ENCODE data around the gene ZNF783. TPM values are rescaled to one million over a fixed set of nuclear protein-coding genes. Genes with fewer than 3 reads are reported as not detected.

The ZNF783 gene
- polyA plus RNA-seq, 2 of the 4 experiments (the other 2 are of a cell fraction) = 7.4 to 8.0 TPM

GRCh38 chr7:149255174-149255573 is 6.8 kb upstream of the ZNF783 start:
- POLR2A ChIA-PET = no interaction called here
- DNase-seq (ENCODE audit: low read depth in 1 of 2, low spot score in 1 of 2) = no peak
- no peak for ATAC-seq
- Histone ChIP-seq H3K4me3 (no peak overlapping the region), H3K4me1 (no peaks in the 10 kb centered on the region), H3K9me3 (no peaks in the 10 kb centered on the region), H3K4me2 (no peak overlapping the region), H3K27ac (no peak overlapping the region)
- WGBS (ENCODE audit: missing lambda C conversion rate) = 91% methylated on average over 5 of the region's 5 CpGs
- TF ChIP-seq CBX8 (IDR thresholded peaks at IDR 0.05) (no peak), POLR2AphosphoS2 (conservative IDR thresholded peaks at IDR 0.05; ENCODE audit: low read length) (no peak), MAX (IDR thresholded peaks at IDR 0.05) (no peak), KDM1A (IDR thresholded peaks at IDR 0.05; ENCODE audit: low read depth) (no peak), NPAS2 (CRISPR knock-in tag; IDR thresholded peaks at IDR 0.05; ENCODE audit: borderline replicate concordance) (no peak), CHD2 (IDR thresholded peaks at IDR 0.05; ENCODE audit: low read length, partially characterized antibody) (no peak), USF2 (IDR thresholded peaks at IDR 0.05) (no peak), MAFK (IDR thresholded peaks at IDR 0.05; ENCODE audit: partially characterized antibody) (no peak)
- FAIRE-seq = no peak
- CTCF ChIA-PET = no interaction called here

- Histone ChIP-seq H3K4me3 (no peak overlapping the region), H3K9me3 (no peaks in the 10 kb centered on the region), H3K4me2 (no peak overlapping the region), H3K4me1 (no peaks in the 10 kb centered on the region), H3K27ac (no peak overlapping the region)
- POLR2A ChIA-PET = no interaction called here
- ATAC-seq (no peak), DNase-seq (ENCODE audit: low read depth in 1 of 2, low spot score in 1 of 2) (no peak), FAIRE-seq (no peak)
- CTCF ChIA-PET = interaction anchor here (2.3 kb wide), 1 partner anchor 110 kb away, joined by 8 read pairs; the partner anchor contains the start of gene ZNF398
- WGBS (ENCODE audit: missing lambda C conversion rate) = 79% methylated on average over 4 of the region's 4 CpGs
- TF ChIP-seq FOXS1 (CRISPR knock-in tag; IDR thresholded peaks at IDR 0.05) = no peak
- no peak for TF ChIP-seq FOSL2 (IDR thresholded peaks at IDR 0.05)
- TF ChIP-seq FOSL2 (CRISPR knock-in tag; IDR thresholded peaks at IDR 0.05) = no peak
- TF ChIP-seq ZFP36 (IDR thresholded peaks at IDR 0.05; ENCODE audit: borderline replicate concordance, partially characterized antibody) = no peak
- no peak for TF ChIP-seq REST (IDR thresholded peaks at IDR 0.05)
- TF ChIP-seq RARB (CRISPR knock-in tag; IDR thresholded peaks at IDR 0.05) = no peak
- TF ChIP-seq FOSB (CRISPR knock-in tag; IDR thresholded peaks at IDR 0.05) = no peak
- TF ChIP-seq TFCP2L1 (CRISPR knock-in tag; IDR thresholded peaks at IDR 0.05) = no peak
- no peak for TF ChIP-seq ZC3H11A (IDR thresholded peaks at IDR 0.05)
- TF ChIP-seq TP53 (CRISPR knock-in tag; IDR thresholded peaks at IDR 0.05) = no peak
- no peak for TF ChIP-seq ESRRA (IDR thresholded peaks at IDR 0.05; ENCODE audit: borderline replicate concordance, low read length)
- no peak for TF ChIP-seq PHF8 (IDR thresholded peaks at IDR 0.05; ENCODE audit: borderline replicate concordance, low read depth)
- TF ChIP-seq PBX3 (IDR thresholded peaks at IDR 0.05) = no peak
- no peak for TF ChIP-seq HMGXB4 (CRISPR knock-in tag; IDR thresholded peaks at IDR 0.05; ENCODE audit: borderline replicate concordance)
- TF ChIP-seq NPAS2 (CRISPR knock-in tag; IDR thresholded peaks at IDR 0.05; ENCODE audit: borderline replicate concordance) = no peak
These were observed 5.4 kb upstream of the ZNF783 start for GRCh38 chr7:149256568-149256967.
